Superior temporal gyrus (tissue), 1 donor: ENCODE results near the gene RAD18.

Experiments
- DNase-seq: peaks from one replicate; pipeline ENCODE4 v3.0.0-alpha.2; 2016; ENCODE audit errors: extremely low spot score

RAD18 gene

GRCh38 chr3:8836096-8836495 lies 127.2 kb downstream of the RAD18 start:
- DNase-seq: no peak

DNA sequence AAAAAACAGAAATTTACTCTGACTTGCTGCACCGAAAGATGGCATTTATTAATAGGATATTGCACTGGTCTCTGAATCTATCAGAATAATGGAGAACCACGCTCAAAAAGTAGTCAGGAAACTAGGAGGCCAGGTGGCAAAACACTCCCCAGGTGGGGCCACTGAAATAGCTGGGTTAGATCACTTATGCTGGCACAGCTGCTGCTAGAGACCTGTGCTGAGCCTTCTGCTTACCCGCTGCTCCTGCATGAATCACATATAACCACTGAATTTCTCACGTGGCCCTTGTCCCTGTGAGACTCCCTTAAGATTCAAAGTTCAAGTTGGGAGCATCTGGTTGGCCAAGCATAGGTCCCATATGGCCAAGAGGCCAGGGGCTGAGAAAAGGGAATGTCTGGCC lies 127.9 kb downstream of the RAD18 start:
- no peak for DNase-seq

DNA sequence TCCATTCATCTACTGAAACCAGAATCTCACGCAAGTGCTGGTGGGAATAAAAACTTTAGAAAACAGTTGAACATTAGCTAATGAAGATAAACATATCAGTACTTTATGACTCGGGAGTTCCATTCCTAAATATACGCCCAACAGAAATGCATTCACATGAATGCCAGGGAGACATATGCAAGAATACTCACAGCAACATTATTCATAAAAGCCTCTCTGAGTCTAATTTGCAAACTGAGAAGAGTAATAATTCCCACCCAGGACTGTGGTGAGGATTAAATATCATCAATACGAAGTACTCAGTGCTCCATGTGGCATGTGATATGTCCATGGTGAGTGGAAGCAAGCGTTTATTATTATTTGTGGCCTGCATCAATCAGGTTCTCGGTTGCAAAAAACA lies 128.3 kb downstream of the RAD18 start:
- DNase-seq: no peak

DNA sequence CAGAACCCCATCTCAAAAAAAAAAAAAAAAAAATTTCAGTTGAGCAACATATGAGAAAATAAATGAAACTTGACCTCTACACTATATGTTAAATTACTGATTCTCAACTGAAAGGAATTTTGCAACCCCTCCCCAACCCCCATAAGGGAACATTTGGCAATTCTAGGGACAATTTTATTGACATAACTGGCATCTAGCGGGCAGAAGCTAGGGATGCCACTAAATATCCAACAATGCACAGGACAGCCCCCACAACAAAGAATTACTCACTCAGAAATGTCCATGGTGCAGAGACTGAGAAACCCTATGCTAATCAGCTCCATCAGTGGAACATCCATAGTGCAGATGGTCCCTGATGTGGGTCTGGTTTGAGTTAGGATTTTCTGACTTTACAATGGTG lies 135.6 kb downstream of the RAD18 start:
- DNase-seq: no peak
